Heart right ventricle (tissue), 16 donors: ENCODE measurements around the gene ELN. TPM values are rescaled to one million over a fixed set of nuclear protein-coding genes. Genes with fewer than 3 reads are reported as not detected.

ENCODE experiments used
- ATAC-seq, 8 donors: fragments of 200-7000 bp; cut with Tn5 transposase; one replicate each; pipeline ENCODE4 v1.9.1; 2020; ENCODE audit warnings: mild to moderate bottlenecking in 8 of 8, moderate library complexity in 8 of 8, moderate number of reproducible peaks in 1 of 8
- DNase-seq, 2 donors: peaks; one replicate each; pipeline ENCODE4 v3.0.0-alpha.2; 2020
- H3K27ac ChIP-seq, 10 donors: fragments of 200-600 bp; sonication (generic) in 2 of 10; one replicate each; pipeline versions ENCODE4 v1.5.0 to v1.8.0; 2020 to 2022; ENCODE audit warnings: mild to moderate bottlenecking in 3 of 10
- H3K27me3 ChIP-seq, 7 donors: fragments of 200-600 bp; one replicate each; pipeline ENCODE4 v1.8.0; 2021 to 2022; ENCODE audit warnings: mild to moderate bottlenecking in 2 of 7
- H3K36me3 ChIP-seq, 9 donors: fragments of 200-600 bp; sonication (generic) in 1 of 9; one replicate each; pipeline versions ENCODE4 v1.5.0 to v1.8.0; 2020 to 2022; ENCODE audit warnings: mild to moderate bottlenecking in 2 of 9
- H3K4me1 ChIP-seq, 9 donors: fragments of 200-600 bp; sonication (generic) in 1 of 9; one replicate each; pipeline versions ENCODE4 v1.5.0 to v1.8.0; 2020 to 2022; ENCODE audit warnings: mild to moderate bottlenecking in 4 of 9
- H3K4me3 ChIP-seq, 10 donors: fragments of 200-600 bp; sonication (generic) in 2 of 10; one replicate each; pipeline versions ENCODE4 v1.5.0 to v1.8.0; 2020 to 2022; ENCODE audit warnings: mild to moderate bottlenecking in 7 of 10, moderate library complexity in 2 of 10
- H3K9me3 ChIP-seq, 11 donors: fragments of 200-600 bp in 10 of 11; sonication (generic) in 2 of 11; one replicate each; pipeline versions ENCODE4 v1.5.0 to v1.8.0; 2013 to 2022; ENCODE audit warnings: mild to moderate bottlenecking in 2 of 11, control low read depth in 1 of 11, moderate library complexity in 1 of 11
- CTCF ChIP-seq, 9 donors: fragments of 200-600 bp; sonication (generic) in 2 of 9; IDR thresholded peaks; one replicate each; pipeline versions ENCODE4 v1.5.0 to v1.8.0; 2021 to 2022; ENCODE audit warnings: antibody characterized with exemption in 9 of 9, mild to moderate bottlenecking in 5 of 9, moderate library complexity in 1 of 9
- WGBS, 2 donors: extraction: QIAGEN DNeasy Blood & Tissue Kit; methylation state at CpG; one replicate each; pipeline ENCODE4 v1.1.7; 2013; ENCODE audit warnings: inconsistent platforms in 1 of 2; 5-methylcytosine and 5-hydroxymethylcytosine counted together
- intact Hi-C, 10 donors: fragments of 100-400 bp; cut with DNase I; formaldehyde crosslinking; loops; one replicate each; pipeline versions ENCODE4 v1.11.1 to v1.14.2; 2022
- polyA plus RNA-seq, 2 donors: library from polyadenylated mRNA; stranded (reverse); fragments of 200-250 nt; gene quantifications; one replicate each; pipeline ENCODE4 v1.2.3, GENCODE V29; 2013
- total RNA-seq, 10 donors: library from RNA; stranded (reverse); fragmentation: NEBNext Ultra II Directional in 3 of 10; extraction: Animal tissue kit (Norgen Biotek cat#: 25700) in 3 of 10; gene quantifications; one replicate each; pipeline versions ENCODE4 v1.2.1 to v1.2.4, GENCODE V29; 2021 to 2023
- donor health status: Arrhythmogenic right ventricular cardiomyopathy.
- donor health status: ischemic (EF 13 %, LVEDD 7.1; RV severe dilation, severe dysfunction).
- donor health status: healthy with polysubstance abuse.
- donor health status: DM: no; HTN: yes; CAD: no.
- donor health status: DM: no; HTN: no; CAD: no.
- donor health status: ischemic (EF 25% LVEDD 6.9; RV normal size, moderate dysfunction).
- donor health status: ischemic (EF 25% LVEDD 5.7; RV mildly dilated, moderate dysfunction).
- donor health status: healthy.
- donor health status: DM: yes; HTN: yes; CAD: no.
- donor health status: Ischemic cardiomyopathy.
- donor health status: ischemic (EF 35%, LVEDD 5.7; RV mildly dilated, moderate dysfunction).
- donor health status: nonischemic (EF 11% LVEDD 7.7; RV severe dilation, severe dysfunction).
- donor health status: DM: yes; HTN: yes; CAD: no.
- donor health status: PGD.
- donor health status: ischemic (EF 29% LVEDD 5.4; RV normal size, mild dysfunction).
- donor health status: nonischemic (EF 23%, LVEDD 6.1; RV moderate dilation, normal function).

Gene ELN
- total and polyA plus RNA-seq, 12 donors, result 14.2 to 99.8 (median 31.8) TPM

DNA sequence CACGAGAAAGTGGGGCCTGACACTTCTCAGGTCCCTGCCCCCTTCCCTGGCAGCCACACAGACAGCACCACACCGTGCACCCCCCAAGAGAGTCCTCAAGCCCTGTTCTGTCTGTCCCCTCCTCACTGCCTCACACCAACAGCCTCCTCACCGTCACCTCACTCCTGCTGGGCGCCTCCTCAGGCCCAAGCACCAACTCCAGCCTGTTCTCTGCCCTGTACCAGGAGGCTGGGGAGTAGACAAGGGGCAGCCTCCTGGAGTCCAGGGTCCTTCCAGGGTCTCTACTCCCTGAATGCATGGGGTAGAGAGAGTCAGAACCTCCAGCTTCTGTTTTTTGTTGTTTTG lies 26.9 kb upstream of the ELN start:
- 80 to 82% methylated on average over 4 of the region's 4 CpGs for WGBS, 2 donors
- H3K27ac ChIP-seq, result peak overlapping the region in 2 of 10 donors; percentile 4 to 61
- intact Hi-C loops, result no loop called here

DNA sequence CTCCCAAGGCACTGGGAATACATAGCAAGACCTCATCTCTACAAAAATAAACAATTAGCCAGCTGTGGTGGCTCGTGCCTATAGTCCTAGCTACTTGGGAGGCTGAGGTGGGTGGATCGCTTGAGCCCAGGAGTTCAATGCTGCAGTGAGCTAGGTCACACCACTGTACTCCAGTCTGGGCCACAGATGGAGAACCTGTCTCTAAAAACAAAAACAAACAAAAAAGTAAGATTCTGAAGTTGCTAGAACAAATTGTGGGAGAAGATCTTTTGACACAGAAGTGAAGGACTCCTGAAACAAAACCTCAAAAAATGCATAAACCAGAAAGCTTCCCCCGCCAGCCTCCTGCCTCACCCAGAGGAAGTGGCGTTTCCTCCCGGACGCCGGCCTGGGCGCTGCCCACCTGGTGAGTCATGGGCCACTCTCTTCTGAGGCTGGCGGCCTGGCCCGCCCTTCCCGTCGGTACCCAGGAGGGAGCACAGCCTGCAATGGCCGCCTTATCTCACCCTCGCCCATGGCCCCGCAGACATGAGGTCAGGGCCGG lies 25.4 kb upstream of the ELN start:
- H3K27me3 ChIP-seq, result no peaks in the 10 kb centered on the region
- peak overlapping the region in 9 of 10 donors; percentile 11 to 70 (median 61) for H3K27ac ChIP-seq
- DNase-seq, result peak; percentile 57 to 64
- TF ChIP-seq CTCF (IDR thresholded peaks at IDR 0.05), result no peak
- H3K4me3 ChIP-seq, result no peak overlapping the region
- H3K4me1 ChIP-seq, result peaks cover 0 to 37% (median 13%) of the 10 kb centered on the region in 9 donors
- WGBS, 2 donors, result 47 to 56% methylated on average over 16 of the region's 16 CpGs
- intact Hi-C loops, result no loop called here
- H3K9me3 ChIP-seq, result no peaks in the 10 kb centered on the region
- ATAC-seq, result peak; percentile 44 to 88 (median 76)
- no peaks in the 10 kb centered on the region for H3K36me3 ChIP-seq

More for the DNA sequence above, 26.9 kb upstream of the ELN start:
- TF ChIP-seq CTCF (IDR thresholded peaks at IDR 0.05), result no peak
- H3K36me3 ChIP-seq, result no peaks in the 10 kb centered on the region
- no peaks in the 10 kb centered on the region for H3K9me3 ChIP-seq
- peaks cover 0 to 7% (median 0%) of the 10 kb centered on the region in 7 donors for H3K27me3 ChIP-seq
- H3K4me3 ChIP-seq, result no peak overlapping the region
- H3K4me1 ChIP-seq, result peaks cover 0 to 28% (median 9%) of the 10 kb centered on the region in 9 donors
- ATAC-seq (no peak), DNase-seq (no peak)

DNA sequence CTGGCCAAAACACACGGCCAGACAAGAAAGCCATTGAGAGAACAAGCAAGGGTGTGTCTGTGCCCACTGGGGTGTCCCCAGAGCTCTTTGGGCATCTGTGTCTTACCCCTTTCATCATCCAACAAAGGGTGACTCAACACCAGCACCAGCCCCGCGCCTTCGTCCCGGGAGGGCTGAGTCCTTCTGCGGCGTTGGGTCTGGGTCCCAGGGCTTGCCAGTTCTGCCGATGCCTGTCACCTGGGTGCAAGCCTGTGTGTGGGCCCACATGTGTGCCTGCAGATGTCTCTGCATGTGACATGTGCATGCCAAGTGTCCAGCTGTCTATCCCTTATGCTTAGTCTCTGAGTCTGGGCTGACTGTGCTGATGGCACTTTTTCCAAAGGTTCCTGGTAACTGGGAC lies 24.4 kb upstream of the ELN start:
- Histone ChIP-seq H3K4me1 (peaks cover 0 to 37% (median 13%) of the 10 kb centered on the region in 9 donors), H3K27ac (peak overlapping the region in 2 of 10 donors; percentile 61 to 65), H3K9me3 (no peaks in the 10 kb centered on the region), H3K36me3 (no peaks in the 10 kb centered on the region), H3K4me3 (no peak overlapping the region), H3K27me3 (no peaks in the 10 kb centered on the region)
- TF ChIP-seq CTCF (IDR thresholded peaks at IDR 0.05), result no peak
- intact Hi-C loops, result no loop called here
- no peak for DNase-seq
- ATAC-seq, result no peak
- 90 to 92% methylated on average over 8 of the region's 8 CpGs for WGBS, 2 donors

- Histone ChIP-seq H3K4me1 (peaks cover 0 to 28% (median 13%) of the 10 kb centered on the region in 9 donors), H3K9me3 (no peaks in the 10 kb centered on the region), H3K27me3 (no peaks in the 10 kb centered on the region), H3K4me3 (no peak overlapping the region), H3K27ac (peak overlapping the region in 2 of 10 donors; percentile 3 to 8), H3K36me3 (no peaks in the 10 kb centered on the region)
- intact Hi-C loops, result no loop called here
- WGBS, 2 donors, result 71 to 76% methylated on average over 5 of the region's 5 CpGs
- no peak for ATAC-seq
- no peak for DNase-seq
- TF ChIP-seq CTCF (IDR thresholded peaks at IDR 0.05), result no peak
Measured at GRCh38 chr7:74006032-74006431, 21.9 kb upstream of the ELN start.
